ENCODE measurements around the gene CDRT4.
"Not testable (repeated sequence)": the region's sequence is repeated elsewhere in the genome, so short reads cannot be mapped to it uniquely, and the experiment has no call there.

The CDRT4 gene

DNA sequence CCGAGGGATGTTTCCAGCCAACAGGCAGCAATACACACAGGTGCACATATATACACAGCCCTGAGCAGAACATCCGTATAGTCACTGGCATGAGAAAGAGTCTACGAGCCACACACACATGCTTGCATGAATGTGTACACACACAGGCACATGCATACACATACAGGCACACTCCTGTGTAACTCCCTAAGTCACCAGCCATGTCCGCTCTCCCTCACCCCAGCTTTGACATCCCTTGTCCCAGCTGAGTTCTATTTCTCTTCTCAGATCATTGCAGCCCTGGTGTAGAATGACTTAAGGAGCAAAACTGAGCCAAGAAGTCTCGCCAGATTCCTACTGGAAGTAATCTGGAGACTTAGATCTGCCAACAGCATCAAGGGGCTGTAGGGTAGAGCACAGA is 13.1 kb downstream of the CDRT4 start:
- DNase-seq, result no peak

GRCh38 chr17:15453782-15454181 is 13.6 kb downstream of the CDRT4 start:
- no peak for DNase-seq

DNA sequence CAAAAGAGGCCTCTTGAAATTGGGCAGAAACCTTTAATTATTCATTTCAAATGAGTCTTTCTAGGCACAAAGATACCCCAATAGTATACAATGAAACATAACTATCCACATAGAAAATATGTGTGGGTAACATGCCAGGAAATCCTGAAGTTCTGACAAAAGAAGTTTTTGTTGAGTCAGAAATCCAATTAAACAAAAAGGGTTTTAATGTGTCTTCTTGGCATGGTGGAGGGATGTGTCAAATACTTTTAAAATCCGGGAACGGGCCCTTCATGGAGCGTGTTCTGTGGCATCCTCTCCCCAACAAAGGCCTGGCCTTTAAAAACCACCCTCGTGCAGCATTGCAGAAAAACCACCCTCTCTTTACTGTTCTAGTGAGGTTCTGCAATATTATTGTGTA is 14.2 kb downstream of the CDRT4 start:
- DNase-seq, result no peak

GRCh38 chr17:15452746-15453145 is 14.7 kb downstream of the CDRT4 start:
- no peak for DNase-seq

- no peak for DNase-seq
Measured at GRCh38 chr17:15451680-15452079, 15.7 kb downstream of the CDRT4 start.

- DNase-seq, result no peak
Measured at GRCh38 chr17:15448580-15448956, 18.9 kb downstream of the CDRT4 start.

DNA sequence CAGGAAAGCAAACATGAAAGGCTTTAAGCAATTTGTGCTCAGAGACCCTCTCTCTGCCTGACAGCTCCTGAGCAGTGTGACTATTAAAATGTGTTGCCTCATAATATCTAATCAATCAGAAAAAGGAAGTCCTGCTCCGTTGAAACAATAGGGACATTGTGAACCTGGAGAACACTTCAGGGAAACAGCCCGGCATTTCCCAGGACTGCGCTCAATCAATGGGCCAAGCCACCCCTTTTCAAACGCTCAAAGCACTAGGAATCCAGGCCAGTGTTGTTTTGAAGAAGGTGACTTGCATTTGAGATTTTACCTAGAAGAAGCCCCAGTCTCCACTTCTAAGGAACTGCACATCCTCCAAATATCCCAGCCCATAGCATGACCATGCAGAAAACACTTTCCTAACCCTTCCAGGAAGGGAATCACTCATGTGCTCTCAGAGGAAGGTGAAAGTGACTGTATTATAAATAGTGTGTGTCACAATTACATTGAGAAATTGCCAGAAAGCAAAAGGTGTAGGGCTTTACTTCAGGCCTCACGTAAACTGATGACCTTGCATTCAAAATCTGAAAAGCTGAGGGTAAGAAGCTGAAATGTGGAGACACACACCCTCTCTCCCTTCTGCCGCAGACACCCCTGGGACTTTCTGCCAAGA is 19.4 kb downstream of the CDRT4 start:
- DNase-seq, result no peak

- no peak for DNase-seq
Measured at GRCh38 chr17:15446036-15446435, 21.4 kb downstream of the CDRT4 start.

DNA sequence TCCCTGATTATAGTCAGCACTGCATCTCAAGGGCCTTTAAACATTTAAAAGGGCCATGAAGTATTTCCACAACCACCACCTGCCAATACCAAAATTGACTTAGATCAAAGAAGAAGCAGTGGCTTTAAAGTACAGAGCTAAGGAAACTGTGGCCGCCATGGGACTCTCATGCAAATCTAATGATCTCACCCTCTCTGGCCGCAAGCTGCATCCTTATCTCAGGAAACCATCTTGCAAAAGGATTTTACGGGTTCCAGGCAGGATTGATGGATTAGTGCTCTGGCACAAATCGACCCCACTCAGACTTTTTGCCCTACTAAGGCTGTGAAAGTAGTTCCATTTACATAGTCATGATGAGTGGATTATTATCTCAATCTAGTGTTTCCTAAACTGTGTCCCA is 22.6 kb downstream of the CDRT4 start:
- peak in 1 of 2 experiments; percentile 45 for DNase-seq

DNA sequence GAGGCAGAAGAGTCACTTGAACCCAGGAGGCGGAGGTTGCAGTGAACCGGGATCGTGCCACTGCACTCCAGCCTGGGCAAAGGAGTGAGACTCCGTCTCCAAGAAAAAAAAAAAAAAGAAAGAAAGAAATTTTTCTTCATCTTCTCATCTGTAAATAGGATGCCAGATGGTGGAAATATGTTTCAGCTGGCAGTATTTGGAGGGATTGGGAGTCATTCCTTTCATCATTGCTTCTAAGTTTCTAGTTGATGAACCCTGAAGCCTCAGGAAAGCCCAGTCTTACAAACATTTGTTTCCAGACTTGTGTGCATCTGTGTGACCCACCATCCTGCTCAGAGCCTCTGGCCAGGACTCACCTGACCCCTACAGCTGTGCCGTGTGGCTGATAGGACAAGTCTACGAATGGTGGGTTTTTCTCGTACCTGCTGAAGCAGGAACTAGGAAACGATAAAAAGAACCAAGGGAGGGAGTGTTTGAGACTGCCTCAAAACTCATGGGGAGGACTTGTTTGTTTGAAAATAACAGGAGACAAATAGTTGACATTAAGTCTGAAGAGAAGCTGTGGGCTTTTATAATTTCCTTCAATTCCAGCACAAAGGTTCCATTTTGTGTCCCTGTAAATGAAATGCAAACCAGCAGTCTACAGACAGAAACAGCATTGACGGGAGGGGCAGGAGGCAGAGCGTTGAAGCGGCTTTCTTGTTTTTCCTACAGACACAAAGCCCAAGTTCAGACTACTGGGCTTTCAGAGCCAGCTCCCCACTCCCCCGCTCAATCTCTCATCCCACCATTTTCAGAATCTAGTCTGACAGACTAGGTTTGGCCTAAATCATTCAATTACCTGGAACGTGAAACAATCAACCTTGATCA is 24.9 kb downstream of the CDRT4 start:
- peak in 1 of 2 experiments; percentile 16 for DNase-seq

DNA sequence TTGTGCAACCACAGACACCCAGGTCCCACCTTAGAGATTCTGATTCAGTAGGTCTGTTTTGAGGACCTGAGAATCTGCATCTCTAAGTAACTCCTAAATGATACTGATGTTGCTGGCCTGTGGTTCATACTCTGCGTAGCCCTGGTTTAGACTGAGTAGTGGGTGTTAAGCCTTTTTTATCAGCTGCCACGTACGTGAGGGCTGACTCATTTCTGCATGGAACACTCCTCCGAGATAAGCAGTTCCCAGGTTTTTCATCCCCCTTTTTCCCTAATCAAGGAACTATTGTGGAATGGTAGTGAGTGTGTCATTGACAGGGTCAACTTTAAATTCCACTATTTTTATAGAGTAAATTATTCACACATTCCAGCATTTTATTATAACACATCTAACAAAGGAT is 26.1 kb downstream of the CDRT4 start:
- DNase-seq, result no peak

GRCh38 chr17:15440347-15440746 is 27.1 kb downstream of the CDRT4 start:
- no peak for DNase-seq

- DNase-seq, result not testable (repeated sequence)
Measured at GRCh38 chr17:15439205-15439985, 28.0 kb downstream of the CDRT4 start.

GRCh38 chr17:15438491-15439105 is 28.8 kb downstream of the CDRT4 start:
- DNase-seq, result no peak

DNA sequence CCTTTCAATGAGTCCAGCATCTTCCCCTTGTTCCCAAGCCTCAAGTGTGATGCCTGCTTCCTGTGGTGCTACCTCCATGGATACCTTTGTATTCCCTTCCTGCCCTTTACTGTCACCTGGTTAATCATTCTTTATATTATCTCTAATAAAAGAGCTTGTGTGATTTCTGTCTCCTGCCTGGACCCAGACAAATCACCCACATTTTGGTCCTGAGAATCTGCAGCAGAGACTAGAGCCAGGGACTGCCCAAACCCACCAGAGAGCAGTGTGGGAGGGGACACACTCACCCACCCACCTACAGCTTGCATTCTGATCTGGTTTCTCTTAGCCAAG is 30.2 kb downstream of the CDRT4 start:
- no peak for DNase-seq

- DNase-seq, result no peak
Measured at GRCh38 chr17:15436473-15437302, 30.7 kb downstream of the CDRT4 start.

- DNase-seq, result no peak
Measured at GRCh38 chr17:15434956-15435355, 32.5 kb downstream of the CDRT4 start.

DNA sequence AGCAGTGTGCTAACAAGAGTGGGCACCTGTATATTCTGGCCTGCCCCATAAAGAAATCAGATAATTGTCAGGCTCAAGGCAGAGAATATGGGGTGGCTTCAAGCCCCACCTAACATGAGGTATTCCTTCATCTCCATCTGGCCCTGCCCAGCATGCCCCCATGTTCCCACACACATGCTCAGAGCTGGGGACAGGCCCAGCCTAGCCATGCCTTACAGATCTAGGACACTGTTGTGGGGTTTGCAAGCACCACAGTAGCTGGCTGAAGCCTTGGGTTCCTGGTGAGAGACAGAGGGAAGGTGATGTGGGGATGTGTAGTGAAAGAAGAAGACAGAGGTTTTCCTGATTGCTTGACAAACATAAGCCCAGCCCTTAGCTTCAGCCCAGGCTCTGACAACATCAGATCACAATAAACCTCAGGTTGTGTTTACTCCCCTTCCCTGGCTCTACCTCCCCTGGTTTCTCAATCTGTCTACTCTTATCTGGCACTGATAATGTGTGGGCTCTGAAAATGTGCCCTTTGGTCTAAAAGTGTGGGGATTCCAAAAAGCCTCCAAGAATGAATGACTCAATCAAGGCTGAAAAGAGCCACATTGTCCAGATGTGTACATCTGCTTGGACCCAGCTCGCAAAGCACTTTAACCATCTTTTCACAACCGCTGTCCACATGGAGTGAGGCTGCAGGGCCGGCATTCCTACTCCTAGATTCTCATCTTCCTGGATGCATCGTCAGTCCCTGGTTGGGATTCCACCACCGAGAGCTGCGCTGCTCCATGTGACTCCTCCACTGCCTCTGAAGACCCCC is 34.4 kb downstream of the CDRT4 start:
- no peak for DNase-seq

- no peak for DNase-seq
Measured at GRCh38 chr17:15431766-15432165, 35.7 kb downstream of the CDRT4 start.

DNA sequence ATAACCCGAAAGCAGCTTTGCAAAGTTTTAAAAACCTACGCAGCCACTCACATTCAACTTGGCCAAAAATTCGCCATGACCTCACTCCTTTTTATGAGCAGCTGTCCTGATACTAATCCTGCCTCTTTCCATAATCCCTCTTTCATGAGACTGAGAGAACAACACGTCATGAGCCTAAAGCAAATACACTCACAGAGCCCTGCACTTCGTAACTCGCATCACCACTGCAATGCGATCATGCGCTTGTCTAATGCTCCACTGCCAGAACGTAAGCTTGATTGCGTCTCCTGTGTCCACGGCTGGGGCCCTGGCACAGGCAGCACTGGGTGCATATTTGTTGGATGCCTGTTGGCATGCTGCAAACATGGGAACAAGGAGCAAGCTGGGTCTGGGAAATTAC is 36.2 kb downstream of the CDRT4 start:
- no peak for DNase-seq

DNA sequence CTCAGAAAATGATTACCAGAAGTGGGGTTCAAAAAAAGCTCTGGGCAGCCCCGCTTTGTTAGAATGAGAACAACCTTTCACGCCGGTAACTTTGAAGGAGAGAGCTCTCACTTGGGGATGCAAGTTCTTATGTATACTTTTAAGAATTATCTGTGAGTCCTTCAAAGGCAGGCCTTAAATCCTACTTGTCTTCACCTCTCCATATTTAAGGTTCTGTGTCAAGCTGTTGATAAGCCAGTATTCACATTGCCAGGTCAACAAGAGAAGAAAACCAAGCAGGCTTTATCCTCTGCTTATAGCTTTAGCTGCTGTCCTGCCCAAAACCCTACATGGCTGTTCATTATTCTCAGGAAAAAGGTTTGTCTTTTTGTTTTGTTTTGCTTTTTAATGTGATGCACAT is 42.9 kb downstream of the CDRT4 start:
- DNase-seq, result no peak

All from NCI-H526 (cell line).